Mucosa of stomach (tissue), 1 donor: Measurements from ENCODE around the gene SLCO3A1.

Experiments
- H3K27me3 ChIP-seq: one replicate; pipeline ENCODE4 v1.7.0; 2013; ENCODE audit warnings: mild to moderate bottlenecking, low read length; ENCODE audit not compliant: control insufficient read depth, insufficient read depth
- H3K36me3 ChIP-seq: one replicate; pipeline ENCODE4 v1.7.0; 2013; ENCODE audit warnings: low read length; ENCODE audit not compliant: control insufficient read depth, insufficient read depth
- H3K4me1 ChIP-seq: one replicate; pipeline ENCODE4 v1.7.0; 2013; ENCODE audit warnings: mild to moderate bottlenecking, low read length; ENCODE audit not compliant: control insufficient read depth, insufficient read depth
- H3K4me3 ChIP-seq: one replicate; pipeline ENCODE4 v1.7.0; 2013; ENCODE audit warnings: low read length
- H3K9ac ChIP-seq: one replicate; pipeline ENCODE4 v1.7.0; 2013; ENCODE audit warnings: mild to moderate bottlenecking, low read length, moderate library complexity
- H3K9me3 ChIP-seq: one replicate; pipeline ENCODE4 v1.7.0; 2013; ENCODE audit warnings: mild to moderate bottlenecking, low read length, moderate library complexity; ENCODE audit not compliant: control insufficient read depth
- donor health status: Pancreatic carcinoma.

SLCO3A1 gene

GRCh38 chr15:91939403-91939831, 85.9 kb downstream of the SLCO3A1 start:
- peaks cover 43% of the 10 kb centered on the region for H3K4me1 ChIP-seq
- H3K9ac ChIP-seq, result no peak overlapping the region
- H3K36me3 ChIP-seq, result no peaks in the 10 kb centered on the region
- no peaks in the 10 kb centered on the region for H3K9me3 ChIP-seq
- no peak overlapping the region for H3K4me3 ChIP-seq
- H3K27me3 ChIP-seq, result no peaks in the 10 kb centered on the region

GRCh38 chr15:91940496-91941381, 87.2 kb downstream of the SLCO3A1 start:
- Histone ChIP-seq H3K4me1 (peaks cover 44% of the 10 kb centered on the region), H3K27me3 (no peaks in the 10 kb centered on the region), H3K9me3 (no peaks in the 10 kb centered on the region), H3K36me3 (no peaks in the 10 kb centered on the region), H3K9ac (no peak overlapping the region), H3K4me3 (no peak overlapping the region)

- peaks cover 43% of the 10 kb centered on the region for H3K4me1 ChIP-seq
- H3K9me3 ChIP-seq, result no peaks in the 10 kb centered on the region
- no peaks in the 10 kb centered on the region for H3K36me3 ChIP-seq
- no peak overlapping the region for H3K9ac ChIP-seq
- H3K4me3 ChIP-seq, result no peak overlapping the region
- no peaks in the 10 kb centered on the region for H3K27me3 ChIP-seq
Measured at GRCh38 chr15:91941871-91942658, 88.6 kb downstream of the SLCO3A1 start.

GRCh38 chr15:91942720-91943394, 89.3 kb downstream of the SLCO3A1 start:
- no peaks in the 10 kb centered on the region for H3K36me3 ChIP-seq
- no peaks in the 10 kb centered on the region for H3K27me3 ChIP-seq
- no peak overlapping the region for H3K9ac ChIP-seq
- no peak overlapping the region for H3K4me3 ChIP-seq
- H3K4me1 ChIP-seq, result peaks cover 50% of the 10 kb centered on the region
- H3K9me3 ChIP-seq, result no peaks in the 10 kb centered on the region

- Histone ChIP-seq H3K9me3 (no peaks in the 10 kb centered on the region), H3K9ac (no peak overlapping the region), H3K27me3 (no peaks in the 10 kb centered on the region), H3K36me3 (no peaks in the 10 kb centered on the region), H3K4me1 (peaks cover 62% of the 10 kb centered on the region), H3K4me3 (no peak overlapping the region)
Measured at GRCh38 chr15:91944331-91944730, 90.8 kb downstream of the SLCO3A1 start.

GRCh38 chr15:91945385-91945784, 91.9 kb downstream of the SLCO3A1 start:
- no peak overlapping the region for H3K4me3 ChIP-seq
- no peaks in the 10 kb centered on the region for H3K9me3 ChIP-seq
- H3K9ac ChIP-seq, result no peak overlapping the region
- H3K4me1 ChIP-seq, result peaks cover 58% of the 10 kb centered on the region
- H3K27me3 ChIP-seq, result no peaks in the 10 kb centered on the region
- no peaks in the 10 kb centered on the region for H3K36me3 ChIP-seq

- H3K27me3 ChIP-seq, result no peaks in the 10 kb centered on the region
- H3K4me1 ChIP-seq, result peaks cover 51% of the 10 kb centered on the region
- no peaks in the 10 kb centered on the region for H3K9me3 ChIP-seq
- H3K4me3 ChIP-seq, result no peak overlapping the region
- no peak overlapping the region for H3K9ac ChIP-seq
- H3K36me3 ChIP-seq, result no peaks in the 10 kb centered on the region
Measured at GRCh38 chr15:91946075-91946474, 92.6 kb downstream of the SLCO3A1 start.

GRCh38 chr15:91946581-91947292, 93.2 kb downstream of the SLCO3A1 start:
- no peak overlapping the region for H3K9ac ChIP-seq
- H3K4me1 ChIP-seq, result peaks cover 47% of the 10 kb centered on the region
- no peaks in the 10 kb centered on the region for H3K27me3 ChIP-seq
- H3K9me3 ChIP-seq, result no peaks in the 10 kb centered on the region
- no peak overlapping the region for H3K4me3 ChIP-seq
- H3K36me3 ChIP-seq, result no peaks in the 10 kb centered on the region

GRCh38 chr15:91947293-91947679, 93.8 kb downstream of the SLCO3A1 start:
- no peak overlapping the region for H3K4me3 ChIP-seq
- peak overlapping the region; percentile 33 for H3K9ac ChIP-seq
- H3K9me3 ChIP-seq, result no peaks in the 10 kb centered on the region
- H3K27me3 ChIP-seq, result no peaks in the 10 kb centered on the region
- H3K4me1 ChIP-seq, result peaks cover 46% of the 10 kb centered on the region
- no peaks in the 10 kb centered on the region for H3K36me3 ChIP-seq

GRCh38 chr15:91947683-91948608, 94.4 kb downstream of the SLCO3A1 start:
- peak overlapping the region; percentile 33 for H3K9ac ChIP-seq
- no peak overlapping the region for H3K4me3 ChIP-seq
- H3K36me3 ChIP-seq, result no peaks in the 10 kb centered on the region
- no peaks in the 10 kb centered on the region for H3K27me3 ChIP-seq
- H3K4me1 ChIP-seq, result peaks cover 45% of the 10 kb centered on the region
- H3K9me3 ChIP-seq, result no peaks in the 10 kb centered on the region

GRCh38 chr15:91949361-91949760, 95.9 kb downstream of the SLCO3A1 start:
- H3K27me3 ChIP-seq, result no peaks in the 10 kb centered on the region
- H3K9ac ChIP-seq, result no peak overlapping the region
- peaks cover 46% of the 10 kb centered on the region for H3K4me1 ChIP-seq

More at GRCh38 chr15:91949361-91949760, 95.9 kb downstream of the SLCO3A1 start:
- Histone ChIP-seq H3K4me3 (no peak overlapping the region), H3K9me3 (no peaks in the 10 kb centered on the region), H3K36me3 (no peaks in the 10 kb centered on the region)
